Mammary epithelial cell (primary cell): ENCODE data around the gene CHGA.

Experiments used
- CTCF ChIP-seq, 2 donors: IDR thresholded peaks in 1 of 2; conservative IDR thresholded peaks in 1 of 2; 2 replicates each; pipeline ENCODE4 v1.5.1; 2011 to 2012; ENCODE audit warnings: inconsistent platforms in 2 of 2, low read length in 2 of 2, mild to moderate bottlenecking in 2 of 2, control low read depth in 1 of 2, low read depth in 1 of 2; ENCODE audit not compliant: insufficient read depth in 1 of 2; ENCODE audit errors: extremely low read depth in 1 of 2
- EZH2 ChIP-seq: IDR thresholded peaks from 2 replicates; pipeline ENCODE4 v1.6.1; 2012; ENCODE audit warnings: low read length, inconsistent platforms, borderline replicate concordance

DNA sequence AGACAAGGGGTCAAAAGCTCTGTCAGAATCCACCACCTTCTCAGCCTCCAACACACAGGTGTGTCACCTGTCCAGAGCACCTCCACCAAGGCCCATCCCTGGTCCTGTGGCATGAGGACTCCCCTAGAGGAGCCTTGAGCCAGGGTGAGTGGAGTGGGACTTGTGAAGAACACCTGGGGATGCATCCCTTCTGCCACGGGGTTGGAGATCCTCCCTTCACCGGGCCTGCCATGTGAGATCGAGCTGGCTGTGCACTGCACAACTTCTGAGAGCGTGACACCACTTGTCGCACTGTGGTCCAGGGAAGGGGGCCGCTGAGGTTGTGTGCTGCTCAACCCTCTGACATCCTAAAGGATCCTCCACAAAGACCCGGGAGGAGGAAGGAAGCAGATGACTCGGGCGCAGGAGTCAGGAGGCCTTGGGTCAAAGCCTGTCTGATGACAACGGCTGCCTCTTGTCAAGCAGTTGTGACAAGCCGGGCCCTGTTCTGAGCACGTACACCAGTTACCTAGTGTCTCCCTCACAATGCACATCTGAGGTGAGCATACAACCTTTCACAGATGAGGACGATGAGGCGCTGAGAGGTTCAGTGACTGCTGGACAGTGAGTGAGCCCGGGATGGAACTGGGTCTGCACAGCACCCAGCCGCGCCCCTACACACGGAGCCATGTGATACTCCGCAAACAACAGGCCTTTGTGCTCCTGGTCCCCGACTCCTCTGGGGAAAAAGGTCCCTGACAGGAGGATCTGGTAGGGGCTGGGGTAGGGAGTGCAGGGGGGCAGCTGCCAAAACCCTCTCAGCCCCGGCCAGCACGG, 35.6 kb downstream of the CHGA start:
- TF ChIP-seq CTCF (conservative IDR thresholded peaks at IDR 0.05 in 1 of 2, IDR thresholded peaks at IDR 0.05 in 1 of 2; ENCODE audit: extremely low read depth in 1 of 2, insufficient read depth in 1 of 2, low read depth in 1 of 2, low read length in 2 of 2) (no peak), EZH2 (no peak)
